ENCODE data around the gene WDR18. TPM values are rescaled to one million over a fixed set of nuclear protein-coding genes. Genes with fewer than 3 reads are reported as not detected.
A peak's percentile ranks its signal among the peaks of the same experiment; 100 is the strongest.

WDR18 gene
- total and polyA plus RNA-seq, 2 donors, result 34.0 to 56.0 TPM

- Histone ChIP-seq H3K27ac (ENCODE audit: low read depth in 1 of 2, low read length in 1 of 2) (no peak within 1 kb of the TSS), H3K27me3 (ENCODE audit: control insufficient read depth in 2 of 2, insufficient read depth in 1 of 2, low read length in 1 of 2) (peaks cover 55 to 79% of the 10 kb centered on the region in 2 donors), H3K4me3 (ENCODE audit: low read length in 2 of 2) (peak within 1 kb of the TSS in 1 of 2 donors; percentile 4), H3K9me3 (ENCODE audit: control insufficient read depth in 2 of 2, insufficient read depth in 1 of 2, low read length in 1 of 2) (peaks cover 0 to 18% of the 10 kb centered on the region in 2 donors), H3K36me3 (ENCODE audit: control insufficient read depth in 2 of 2, insufficient read depth in 2 of 2, low read length in 1 of 2) (no peaks in the 10 kb centered on the region), H3K4me1 (ENCODE audit: control insufficient read depth in 2 of 2, insufficient read depth in 2 of 2, low read length in 2 of 2) (peaks cover 8 to 14% of the 10 kb centered on the region in 2 donors)
- WGBS, result 2% methylated on average over 43 of the region's 43 CpGs
- peak in 3 of 9 donors; percentile 15 to 57 (median 37) for DNase-seq (ENCODE audit: low read depth in 6 of 9, low spot score in 9 of 9)
Measured at GRCh38 chr19:1000095-1000494, 15.9 kb downstream of the WDR18 start, which contains the start of gene GRIN3B. GRIN3B (plus strand) TSS chr19:1000419; CDS start chr19:1000438, 19 bp downstream.

GRCh38 chr19:1000591-1001537, 16.7 kb downstream of the WDR18 start:
- WGBS, result 3% methylated on average over 73 of the region's 73 CpGs
- H3K4me3 ChIP-seq (ENCODE audit: low read length in 2 of 2), result peak overlapping the region in 1 of 2 donors; percentile 4
- no peaks in the 10 kb centered on the region for H3K36me3 ChIP-seq (ENCODE audit: control insufficient read depth in 2 of 2, insufficient read depth in 2 of 2, low read length in 1 of 2)
- no peak for DNase-seq (ENCODE audit: low read depth in 6 of 9, low spot score in 9 of 9)
- H3K9me3 ChIP-seq (ENCODE audit: control insufficient read depth in 2 of 2, insufficient read depth in 1 of 2, low read length in 1 of 2), result peaks cover 0 to 13% of the 10 kb centered on the region in 2 donors
- H3K27me3 ChIP-seq (ENCODE audit: control insufficient read depth in 2 of 2, insufficient read depth in 1 of 2, low read length in 1 of 2), result peaks cover 54 to 71% of the 10 kb centered on the region in 2 donors
- H3K27ac ChIP-seq (ENCODE audit: low read depth in 1 of 2, low read length in 1 of 2), result no peak overlapping the region
- H3K4me1 ChIP-seq (ENCODE audit: control insufficient read depth in 2 of 2, insufficient read depth in 2 of 2, low read length in 2 of 2), result peaks cover 8 to 13% of the 10 kb centered on the region in 2 donors

GRCh38 chr19:1001538-1002166, 17.5 kb downstream of the WDR18 start:
- Histone ChIP-seq H3K36me3 (ENCODE audit: control insufficient read depth in 2 of 2, insufficient read depth in 2 of 2, low read length in 1 of 2) (no peaks in the 10 kb centered on the region), H3K4me3 (ENCODE audit: low read length in 2 of 2) (no peak overlapping the region), H3K27ac (ENCODE audit: low read depth in 1 of 2, low read length in 1 of 2) (no peak overlapping the region), H3K27me3 (ENCODE audit: control insufficient read depth in 2 of 2, insufficient read depth in 1 of 2, low read length in 1 of 2) (peaks cover 47 to 63% of the 10 kb centered on the region in 2 donors), H3K9me3 (ENCODE audit: control insufficient read depth in 2 of 2, insufficient read depth in 1 of 2, low read length in 1 of 2) (peaks cover 0 to 7% of the 10 kb centered on the region in 2 donors), H3K4me1 (ENCODE audit: control insufficient read depth in 2 of 2, insufficient read depth in 2 of 2, low read length in 2 of 2) (peaks cover 4 to 5% of the 10 kb centered on the region in 2 donors)
- peak in 4 of 9 donors; percentile 24 to 62 (median 46) for DNase-seq (ENCODE audit: low read depth in 6 of 9, low spot score in 9 of 9)
- WGBS, result 14% methylated on average over 20 of the region's 20 CpGs

GRCh38 chr19:1002600-1002999, 18.5 kb downstream of the WDR18 start:
- H3K27me3 ChIP-seq (ENCODE audit: control insufficient read depth in 2 of 2, insufficient read depth in 1 of 2, low read length in 1 of 2), result peaks cover 41 to 54% of the 10 kb centered on the region in 2 donors
- peaks cover 0 to 7% of the 10 kb centered on the region in 2 donors for H3K9me3 ChIP-seq (ENCODE audit: control insufficient read depth in 2 of 2, insufficient read depth in 1 of 2, low read length in 1 of 2)
- H3K27ac ChIP-seq (ENCODE audit: low read depth in 1 of 2, low read length in 1 of 2), result no peak overlapping the region
- no peak overlapping the region for H3K4me3 ChIP-seq (ENCODE audit: low read length in 2 of 2)
- DNase-seq (ENCODE audit: low read depth in 6 of 9, low spot score in 9 of 9), result no peak
- 83% methylated on average over 4 of the region's 4 CpGs for WGBS
- no peaks in the 10 kb centered on the region for H3K36me3 ChIP-seq (ENCODE audit: control insufficient read depth in 2 of 2, insufficient read depth in 2 of 2, low read length in 1 of 2)
- H3K4me1 ChIP-seq (ENCODE audit: control insufficient read depth in 2 of 2, insufficient read depth in 2 of 2, low read length in 2 of 2), result peaks cover 4 to 5% of the 10 kb centered on the region in 2 donors

GRCh38 chr19:1003283-1003682, 19.1 kb downstream of the WDR18 start:
- 93% methylated on average over 37 of the region's 37 CpGs for WGBS
- H3K27me3 ChIP-seq (ENCODE audit: control insufficient read depth in 2 of 2, insufficient read depth in 1 of 2, low read length in 1 of 2), result peaks cover 38 to 47% of the 10 kb centered on the region in 2 donors

GRCh38 chr19:1004204-1004802, 20.2 kb downstream of the WDR18 start:
- Histone ChIP-seq H3K9me3 (ENCODE audit: control insufficient read depth in 2 of 2, insufficient read depth in 1 of 2, low read length in 1 of 2) (peaks cover 0 to 7% of the 10 kb centered on the region in 2 donors), H3K4me1 (ENCODE audit: control insufficient read depth in 2 of 2, insufficient read depth in 2 of 2, low read length in 2 of 2) (peaks cover 4 to 5% of the 10 kb centered on the region in 2 donors), H3K4me3 (ENCODE audit: low read length in 2 of 2) (no peak overlapping the region), H3K36me3 (ENCODE audit: control insufficient read depth in 2 of 2, insufficient read depth in 2 of 2, low read length in 1 of 2) (peaks cover 2 to 10% of the 10 kb centered on the region in 2 donors), H3K27me3 (ENCODE audit: control insufficient read depth in 2 of 2, insufficient read depth in 1 of 2, low read length in 1 of 2) (peaks cover 27 to 36% of the 10 kb centered on the region in 2 donors), H3K27ac (ENCODE audit: low read depth in 1 of 2, low read length in 1 of 2) (no peak overlapping the region)
- 82% methylated on average over 32 of the region's 32 CpGs for WGBS
- DNase-seq (ENCODE audit: low read depth in 6 of 9, low spot score in 9 of 9), result no peak

More at GRCh38 chr19:1003283-1003682, 19.1 kb downstream of the WDR18 start:
- Histone ChIP-seq H3K27ac (ENCODE audit: low read depth in 1 of 2, low read length in 1 of 2) (no peak overlapping the region), H3K9me3 (ENCODE audit: control insufficient read depth in 2 of 2, insufficient read depth in 1 of 2, low read length in 1 of 2) (peaks cover 0 to 7% of the 10 kb centered on the region in 2 donors), H3K4me3 (ENCODE audit: low read length in 2 of 2) (no peak overlapping the region), H3K4me1 (ENCODE audit: control insufficient read depth in 2 of 2, insufficient read depth in 2 of 2, low read length in 2 of 2) (peaks cover 4 to 5% of the 10 kb centered on the region in 2 donors), H3K36me3 (ENCODE audit: control insufficient read depth in 2 of 2, insufficient read depth in 2 of 2, low read length in 1 of 2) (no peaks in the 10 kb centered on the region)
- DNase-seq (ENCODE audit: low read depth in 6 of 9, low spot score in 9 of 9), result no peak

GRCh38 chr19:1004803-1005664, 20.9 kb downstream of the WDR18 start:
- H3K27me3 ChIP-seq (ENCODE audit: control insufficient read depth in 2 of 2, insufficient read depth in 1 of 2, low read length in 1 of 2), result peaks cover 22 to 29% of the 10 kb centered on the region in 2 donors
- no peak overlapping the region for H3K27ac ChIP-seq (ENCODE audit: low read depth in 1 of 2, low read length in 1 of 2)
- H3K9me3 ChIP-seq (ENCODE audit: control insufficient read depth in 2 of 2, insufficient read depth in 1 of 2, low read length in 1 of 2), result peaks cover 0 to 7% of the 10 kb centered on the region in 2 donors
- H3K4me3 ChIP-seq (ENCODE audit: low read length in 2 of 2), result no peak overlapping the region
- WGBS, result 94% methylated on average over 70 of the region's 70 CpGs
- H3K4me1 ChIP-seq (ENCODE audit: control insufficient read depth in 2 of 2, insufficient read depth in 2 of 2, low read length in 2 of 2), result peaks cover 4 to 5% of the 10 kb centered on the region in 2 donors
- peaks cover 5 to 17% of the 10 kb centered on the region in 2 donors for H3K36me3 ChIP-seq (ENCODE audit: control insufficient read depth in 2 of 2, insufficient read depth in 2 of 2, low read length in 1 of 2)
- no peak for DNase-seq (ENCODE audit: low read depth in 6 of 9, low spot score in 9 of 9)

GRCh38 chr19:1006711-1007398, 22.7 kb downstream of the WDR18 start:
- no peak overlapping the region for H3K4me3 ChIP-seq (ENCODE audit: low read length in 2 of 2)
- no peaks in the 10 kb centered on the region for H3K9me3 ChIP-seq (ENCODE audit: control insufficient read depth in 2 of 2, insufficient read depth in 1 of 2, low read length in 1 of 2)
- WGBS, result 90% methylated on average over 27 of the region's 27 CpGs
- H3K36me3 ChIP-seq (ENCODE audit: control insufficient read depth in 2 of 2, insufficient read depth in 2 of 2, low read length in 1 of 2), result peaks cover 8 to 35% of the 10 kb centered on the region in 2 donors
- no peak for DNase-seq (ENCODE audit: low read depth in 6 of 9, low spot score in 9 of 9)
- H3K27me3 ChIP-seq (ENCODE audit: control insufficient read depth in 2 of 2, insufficient read depth in 1 of 2, low read length in 1 of 2), result peaks cover 5 to 14% of the 10 kb centered on the region in 2 donors
- H3K4me1 ChIP-seq (ENCODE audit: control insufficient read depth in 2 of 2, insufficient read depth in 2 of 2, low read length in 2 of 2), result no peaks in the 10 kb centered on the region
- H3K27ac ChIP-seq (ENCODE audit: low read depth in 1 of 2, low read length in 1 of 2), result no peak overlapping the region
